Measurements from ENCODE around the gene ANTKMT.
"Not testable (repeated sequence)": the region's sequence is repeated elsewhere in the genome, so short reads cannot be mapped to it uniquely, and the experiment has no call there.

The ANTKMT gene

DNA sequence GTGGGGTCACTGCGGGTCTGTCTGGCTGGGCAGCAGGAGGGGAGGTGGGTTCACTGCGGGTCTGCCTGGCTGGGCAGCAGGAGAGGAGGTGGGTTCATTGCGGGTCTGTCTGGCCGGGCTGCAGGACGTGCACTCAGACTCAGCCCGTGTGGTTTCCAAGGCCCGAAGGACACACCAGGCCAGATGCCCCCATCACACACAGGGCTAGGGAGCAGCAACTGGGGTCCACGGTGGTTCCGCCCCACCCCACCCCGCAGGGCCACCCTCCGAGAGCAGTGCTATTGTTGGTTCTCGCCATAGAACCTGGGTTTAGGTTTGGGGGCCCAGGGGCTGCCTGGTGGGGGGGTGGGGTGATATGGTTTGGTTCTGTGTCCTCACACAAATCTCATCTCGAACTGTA is 25.7 kb downstream of the ANTKMT start:
- no peak for DNase-seq

DNA sequence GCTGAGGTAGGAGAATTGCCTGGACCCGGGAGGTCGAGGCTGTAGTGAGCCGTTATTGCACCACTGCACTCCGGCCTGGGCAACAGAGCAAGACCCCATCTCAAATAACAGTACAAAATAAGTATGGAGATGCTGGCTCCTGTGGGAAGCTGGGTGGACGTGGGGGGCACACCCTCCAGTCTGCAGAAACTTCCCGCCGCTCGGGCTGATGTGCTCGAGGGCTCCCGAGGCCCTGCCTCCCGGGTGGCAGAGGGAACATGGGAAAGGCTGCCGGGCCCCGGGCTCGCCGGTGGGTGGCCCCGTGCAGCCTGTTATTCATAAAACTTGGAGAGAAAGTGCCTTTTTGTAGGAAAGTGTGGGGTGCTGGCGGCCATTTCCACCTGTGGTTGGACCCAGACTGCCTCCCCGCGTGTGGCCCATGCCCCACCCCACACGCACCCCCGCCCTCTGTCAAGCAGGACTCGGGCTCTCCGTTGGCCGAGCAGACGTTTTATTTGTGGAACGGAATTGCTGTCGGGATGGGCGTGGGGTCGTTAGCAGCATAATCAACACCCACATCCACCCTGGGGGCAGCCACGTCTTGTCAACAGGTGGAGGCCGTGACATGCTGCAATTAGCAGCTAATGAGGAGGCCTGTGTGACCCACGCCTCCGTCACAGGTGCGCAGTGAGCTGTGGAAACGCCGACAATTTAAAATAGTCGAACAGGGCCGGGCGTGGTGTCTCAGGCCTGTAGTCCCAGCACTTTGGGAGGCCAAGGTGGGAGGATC is 27.2 kb downstream of the ANTKMT start:
- DNase-seq = no peak

- no peak for DNase-seq
Measured at GRCh38 chr16:749010-749409, 28.1 kb downstream of the ANTKMT start.

DNA sequence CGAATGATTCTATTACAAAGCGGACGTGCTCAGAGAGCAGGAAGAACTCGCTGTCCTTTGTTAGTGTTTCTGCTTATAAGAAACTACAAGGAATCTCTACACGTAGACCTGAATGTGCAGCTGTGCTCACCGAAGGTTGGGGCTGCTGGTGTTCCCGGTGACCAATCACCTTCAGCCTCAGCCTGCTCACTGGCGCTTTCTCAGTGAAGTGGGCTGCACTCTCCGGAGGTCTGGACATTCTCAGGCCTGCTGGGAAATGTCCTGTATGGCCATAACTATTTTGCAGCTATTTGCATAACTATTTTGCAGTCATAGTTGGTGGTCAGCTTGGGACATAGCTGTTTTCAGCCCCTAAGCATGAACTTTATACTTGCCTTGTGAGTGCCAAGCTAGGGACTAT is 29.5 kb downstream of the ANTKMT start:
- DNase-seq = no peak

DNA sequence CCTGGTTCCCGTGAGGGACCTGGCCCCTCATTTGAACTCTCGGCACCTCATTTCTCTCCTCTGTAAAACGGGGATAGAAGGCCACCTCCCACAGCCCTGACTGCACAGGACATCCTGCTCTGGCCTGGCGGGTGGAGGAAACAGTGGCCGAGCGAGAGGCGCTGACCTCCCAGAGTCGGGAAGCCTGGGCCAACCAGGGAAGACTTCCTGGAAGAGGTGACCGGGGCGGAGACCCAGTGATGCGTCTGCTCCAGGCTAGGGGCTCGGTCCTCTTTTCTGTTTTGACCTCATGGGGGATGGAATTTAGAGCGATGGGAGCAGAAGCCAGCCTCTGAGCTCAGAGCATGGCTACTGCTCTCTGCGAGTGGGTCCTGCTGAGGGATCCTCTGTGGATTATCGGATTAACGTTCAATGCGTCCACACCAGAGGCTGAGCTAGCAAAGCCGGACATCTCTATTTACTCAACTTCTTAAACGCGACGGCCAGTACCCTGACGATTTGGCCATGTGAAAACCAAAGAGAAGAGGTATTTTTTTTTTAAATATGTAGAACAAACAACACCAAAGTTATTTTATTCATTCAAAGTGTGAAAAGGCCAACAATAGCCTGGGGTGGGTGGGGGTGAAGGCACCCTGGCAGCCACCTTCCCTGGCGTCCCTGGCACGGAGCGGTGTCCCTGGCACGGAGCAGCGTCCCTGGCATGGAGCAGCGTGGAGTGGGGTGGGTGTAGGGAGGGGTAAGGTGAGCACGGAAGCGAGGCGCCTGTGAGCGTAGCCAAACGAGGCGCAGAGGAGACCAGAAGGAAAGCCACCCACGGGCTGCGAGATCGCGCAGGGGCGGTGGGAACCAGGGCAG is 30.4 kb downstream of the ANTKMT start:
- DNase-seq = peak in 1 of 2 donors; percentile 52

DNA sequence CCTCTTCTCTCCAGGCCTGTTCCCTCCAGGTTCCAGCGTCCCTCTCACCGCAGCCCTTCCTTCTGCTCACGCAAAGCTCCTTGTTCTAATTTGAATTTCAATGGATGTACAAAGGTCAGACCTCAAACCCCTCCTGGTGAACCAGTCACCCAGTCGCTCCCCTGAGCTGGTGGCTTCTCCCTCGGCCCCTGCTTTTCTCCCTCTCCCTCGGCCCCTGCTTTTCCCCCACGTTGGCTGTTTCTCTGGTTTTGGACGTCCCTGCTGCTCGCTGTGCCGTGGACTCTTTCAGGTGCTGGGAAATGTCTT is 31.0 kb downstream of the ANTKMT start:
- DNase-seq = no peak

- DNase-seq = not testable (repeated sequence)
Measured at GRCh38 chr16:754121-754607, 33.2 kb downstream of the ANTKMT start.

- DNase-seq = no peak
Measured at GRCh38 chr16:754656-755055, 33.7 kb downstream of the ANTKMT start.

DNA sequence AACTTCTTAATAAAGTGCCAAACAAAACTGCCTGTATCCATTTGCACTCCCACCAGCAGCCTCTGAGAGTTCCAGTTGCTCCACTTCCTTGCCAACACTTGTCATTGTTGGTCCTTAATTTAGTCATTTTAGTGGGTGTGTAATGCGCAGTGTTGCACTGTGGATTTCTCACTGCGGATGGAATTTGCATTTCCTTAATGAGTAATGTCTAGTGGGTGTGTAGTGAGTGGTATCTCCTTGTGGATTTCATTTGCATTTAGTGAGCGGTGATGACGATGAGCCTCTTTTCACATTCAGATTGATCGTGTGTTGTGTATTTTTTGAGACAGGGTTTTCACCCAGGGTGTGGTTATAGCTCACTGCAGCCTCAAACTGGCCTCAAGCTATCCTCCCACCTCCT is 35.5 kb downstream of the ANTKMT start:
- DNase-seq = no peak

DNA sequence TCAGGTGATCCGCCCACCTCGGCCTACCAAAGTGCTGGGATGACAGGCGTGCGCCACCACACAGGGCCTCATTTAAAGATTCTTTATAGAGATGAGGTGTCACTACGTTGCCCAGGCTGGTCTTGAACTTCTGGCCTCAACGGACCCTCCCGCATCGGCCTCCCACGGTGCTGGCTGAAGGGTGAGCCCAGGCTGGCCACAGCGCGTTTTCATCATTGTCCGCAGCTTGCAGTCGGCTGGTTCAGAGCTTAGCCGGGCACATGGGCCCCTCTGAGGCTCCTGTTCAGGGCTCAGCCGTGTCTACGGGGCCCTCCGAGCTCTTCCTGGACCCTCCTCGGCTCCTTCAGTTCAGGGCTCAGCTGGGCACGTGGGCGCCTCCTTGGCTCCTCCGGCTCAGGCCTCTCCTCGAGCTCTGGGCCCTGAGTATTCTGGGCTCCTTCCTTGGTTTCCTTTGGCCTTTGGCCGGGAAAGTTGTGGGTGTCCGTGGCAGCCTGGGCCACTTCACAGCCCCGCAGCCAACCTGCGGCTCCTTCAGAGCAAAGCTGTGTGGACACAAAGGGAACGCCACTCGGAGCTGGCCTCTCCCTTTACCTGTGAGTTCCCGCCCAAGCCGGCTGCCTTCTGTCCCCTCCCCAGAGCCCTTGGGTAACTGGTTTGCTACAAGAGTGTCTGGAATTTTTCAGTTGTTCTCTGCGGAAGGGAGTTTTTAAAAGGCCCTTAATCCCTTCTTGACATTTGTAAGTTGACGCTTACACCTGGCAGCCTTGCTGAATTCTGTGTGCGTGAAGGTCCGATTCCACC is 38.4 kb downstream of the ANTKMT start:
- no peak for DNase-seq

DNA sequence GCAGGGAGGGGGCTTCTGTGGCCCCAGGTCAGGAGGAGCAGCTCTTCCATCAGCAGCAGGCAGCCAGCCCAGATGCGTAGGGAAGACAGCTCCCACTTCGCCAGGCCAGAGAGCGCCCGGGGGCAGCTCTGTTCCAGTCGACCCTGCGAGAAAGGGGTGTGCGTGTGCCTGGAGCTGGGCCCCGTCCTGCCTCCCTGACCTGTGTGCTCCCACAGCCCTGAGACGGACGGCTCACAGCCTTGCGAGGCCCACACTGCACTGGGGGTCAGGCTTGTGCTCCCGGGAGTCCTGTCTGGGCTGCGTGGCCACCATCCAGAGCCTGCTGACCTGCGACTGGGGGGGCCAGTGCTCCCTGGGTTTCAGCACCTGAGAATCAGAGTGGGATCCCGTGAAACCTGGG is 39.1 kb downstream of the ANTKMT start:
- no peak for DNase-seq

DNA sequence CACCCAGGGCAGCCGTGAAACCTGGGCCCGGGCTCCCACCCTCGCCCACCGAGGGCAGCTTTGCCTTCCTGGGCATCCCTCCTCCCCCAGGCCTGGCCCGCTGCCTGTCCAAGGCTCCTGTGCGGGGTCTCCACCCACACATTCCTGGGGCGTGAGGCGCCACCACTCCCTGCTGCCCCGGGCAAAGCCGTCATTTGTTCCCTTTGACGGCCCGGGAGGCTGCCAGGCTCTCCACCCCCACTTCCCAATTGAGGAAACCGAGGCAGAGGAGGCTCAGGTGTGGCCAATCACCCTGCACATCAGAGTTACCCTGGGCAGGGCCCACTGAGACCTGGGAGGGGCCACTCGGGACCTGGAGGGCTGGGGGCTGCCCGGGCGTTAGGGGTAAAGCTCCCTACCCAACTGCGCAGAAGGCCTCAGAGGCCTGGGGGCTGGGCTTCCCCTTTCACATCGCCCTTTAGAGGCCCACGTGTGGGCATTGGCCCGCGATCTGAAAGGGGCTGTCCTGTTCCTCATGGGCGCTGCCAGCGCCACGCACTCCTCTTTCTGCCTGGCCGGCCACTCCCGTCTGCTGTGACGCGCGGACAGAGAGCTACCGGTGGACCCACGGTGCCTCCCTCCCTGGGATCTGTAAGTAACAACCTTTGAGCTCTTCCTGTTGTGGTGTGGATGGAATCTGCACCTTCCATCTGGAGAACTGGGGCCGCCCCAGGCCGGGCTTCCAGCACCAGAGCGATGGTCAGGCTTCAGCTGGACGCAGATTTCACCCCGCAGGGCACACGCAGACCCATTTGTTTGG is 39.8 kb downstream of the ANTKMT start, which contains the start of gene MSLN:
Gene MSLN (plus strand): TSS at position 190 of the 799 bp plus-strand sequence. CDS start 1,947 bp downstream, outside the sequence.
- DNase-seq = no peak

- no peak for DNase-seq
Measured at GRCh38 chr16:761625-762513, 40.9 kb downstream of the ANTKMT start.

DNA sequence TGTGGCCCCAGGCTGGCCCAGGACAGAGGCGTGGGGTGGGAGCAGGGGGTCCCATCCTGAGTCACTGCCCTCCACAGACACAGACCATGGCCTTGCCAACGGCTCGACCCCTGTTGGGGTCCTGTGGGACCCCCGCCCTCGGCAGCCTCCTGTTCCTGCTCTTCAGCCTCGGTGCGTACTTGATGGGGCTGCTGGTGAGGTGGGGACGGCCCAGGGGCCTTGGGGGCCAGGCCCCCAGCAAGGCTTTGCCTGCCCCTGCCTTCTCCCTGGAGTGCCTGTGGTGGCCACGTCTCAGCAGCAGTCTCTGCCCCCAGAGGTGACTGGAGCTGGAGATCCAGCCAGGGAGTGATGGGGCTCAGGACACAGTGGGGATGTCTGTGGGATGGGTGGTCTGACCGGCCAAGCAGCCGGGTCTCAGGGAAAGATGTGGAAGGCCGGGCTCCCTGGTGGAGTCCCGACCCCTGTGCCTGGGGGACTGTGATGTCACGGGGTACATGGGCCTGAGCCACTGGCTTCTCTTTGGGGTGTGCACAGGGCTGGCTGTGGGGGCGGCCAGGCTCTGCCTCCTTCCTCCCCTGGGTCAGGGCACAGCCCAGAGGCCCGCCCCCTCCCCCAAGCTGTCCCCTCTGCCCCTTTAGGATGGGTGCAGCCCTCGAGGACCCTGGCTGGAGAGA is 41.8 kb downstream of the ANTKMT start:
- DNase-seq = no peak

GRCh38 chr16:763369-764183 is 42.6 kb downstream of the ANTKMT start:
- no peak for DNase-seq

DNA sequence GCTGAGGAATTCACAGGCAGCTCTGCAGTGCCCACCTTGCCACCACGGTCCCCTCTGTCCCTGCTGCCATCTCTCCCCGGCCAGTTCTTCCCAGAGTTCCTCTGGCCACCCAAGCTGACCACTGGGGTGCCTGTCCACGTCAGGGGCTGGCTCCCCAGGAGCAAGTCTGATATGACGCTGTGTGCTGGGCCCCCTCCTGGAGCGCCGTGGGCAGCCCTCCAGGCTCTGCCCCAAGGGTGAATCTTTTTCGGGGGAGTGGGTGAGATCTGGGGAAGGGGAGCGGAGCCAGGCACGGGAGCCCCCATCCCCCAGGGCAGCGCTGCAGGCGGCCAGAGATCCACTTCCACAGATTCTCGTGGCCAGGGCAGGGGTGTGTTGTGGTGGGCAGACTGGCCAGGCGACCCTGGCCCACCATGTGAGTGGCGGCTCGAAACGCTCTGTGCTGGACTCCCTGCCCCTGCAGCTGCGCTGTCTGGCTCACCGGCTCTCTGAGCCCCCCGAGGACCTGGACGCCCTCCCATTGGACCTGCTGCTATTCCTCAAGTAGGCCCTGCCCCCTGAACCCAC is 43.3 kb downstream of the ANTKMT start:
- DNase-seq = no peak

- no peak for DNase-seq
Measured at GRCh38 chr16:764848-765487, 44.0 kb downstream of the ANTKMT start.

- DNase-seq = no peak
Measured at GRCh38 chr16:765488-765865, 44.5 kb downstream of the ANTKMT start.
